ENCODE measurements around the gene ACSF3.

Gene ACSF3

GRCh38 chr16:89096042-89096717 is 2.5 kb downstream of the ACSF3 start:
- H3K4me3 ChIP-seq (ENCODE audit: low read depth, low read length), result no peak overlapping the region
- ChIA-PET POLR2A (interaction anchor here (0.6 kb wide), 1 partner anchor 172 kb away, joined by 3 read pairs; no protein-coding TSS in a partner anchor), CTCF (no interaction called here)
- TF ChIP-seq CTCF (IDR thresholded peaks at IDR 0.05; ENCODE audit: insufficient read depth, low read length, missing control alignments), result no peak
- DNase-seq (ENCODE audit: low read depth, low spot score), result no peak

GRCh38 chr16:89096768-89097391 is 3.2 kb downstream of the ACSF3 start:
- ChIA-PET POLR2A (no interaction called here), CTCF (no interaction called here)
- TF ChIP-seq CTCF (IDR thresholded peaks at IDR 0.05; ENCODE audit: insufficient read depth, low read length, missing control alignments), result no peak
- no peak for DNase-seq (ENCODE audit: low read depth, low spot score)
- H3K4me3 ChIP-seq (ENCODE audit: low read depth, low read length), result no peak overlapping the region

GRCh38 chr16:89097392-89097772 is 3.7 kb downstream of the ACSF3 start:
- POLR2A ChIA-PET, result no interaction called here
- TF ChIP-seq CTCF (IDR thresholded peaks at IDR 0.05; ENCODE audit: insufficient read depth, low read length, missing control alignments), result no peak
- CTCF ChIA-PET, result no interaction called here
- no peak overlapping the region for H3K4me3 ChIP-seq (ENCODE audit: low read depth, low read length)
- no peak for DNase-seq (ENCODE audit: low read depth, low spot score)

GRCh38 chr16:89098767-89099430 is 5.2 kb downstream of the ACSF3 start:
- DNase-seq (ENCODE audit: low read depth, low spot score), result no peak
- no peak overlapping the region for H3K4me3 ChIP-seq (ENCODE audit: low read depth, low read length)
- CTCF ChIA-PET, result no interaction called here
- TF ChIP-seq CTCF (IDR thresholded peaks at IDR 0.05; ENCODE audit: insufficient read depth, low read length, missing control alignments), result no peak
- POLR2A ChIA-PET, result interaction anchor here (0.6 kb wide), 1 partner anchor 757 kb away, joined by 3 read pairs; no protein-coding TSS in a partner anchor

- no peak for TF ChIP-seq CTCF (IDR thresholded peaks at IDR 0.05; ENCODE audit: insufficient read depth, low read length, missing control alignments)
- POLR2A ChIA-PET, result no interaction called here
- CTCF ChIA-PET, result no interaction called here
- no peak overlapping the region for H3K4me3 ChIP-seq (ENCODE audit: low read depth, low read length)
- no peak for DNase-seq (ENCODE audit: low read depth, low spot score)
Measured at GRCh38 chr16:89099905-89100304, 6.3 kb downstream of the ACSF3 start.

GRCh38 chr16:89100601-89101302 is 7.1 kb downstream of the ACSF3 start:
- ChIA-PET POLR2A (no interaction called here), CTCF (no interaction called here)
- no peak overlapping the region for H3K4me3 ChIP-seq (ENCODE audit: low read depth, low read length)
- no peak for TF ChIP-seq CTCF (IDR thresholded peaks at IDR 0.05; ENCODE audit: insufficient read depth, low read length, missing control alignments)
- no peak for DNase-seq (ENCODE audit: low read depth, low spot score)

All from AG04449 (cell line).